Urinary bladder (tissue), 4 donors: ENCODE measurements around the gene MLLT6. TPM values are rescaled to one million over a fixed set of nuclear protein-coding genes. Genes with fewer than 3 reads are reported as not detected.

Source experiments
- DNase-seq: peaks from one replicate; pipeline ENCODE4 v3.0.0-alpha.2; 2015; ENCODE audit errors: extremely low spot score
- H3K27ac ChIP-seq: one replicate; pipeline ENCODE4 v1.5.1; 2013; ENCODE audit warnings: low read depth, mild to moderate bottlenecking, moderate library complexity
- H3K36me3 ChIP-seq: one replicate; pipeline ENCODE4 v1.6.1; 2013; ENCODE audit warnings: mild to moderate bottlenecking, moderate library complexity; ENCODE audit not compliant: insufficient read depth
- H3K4me1 ChIP-seq: one replicate; pipeline ENCODE4 v1.6.1; 2013; ENCODE audit warnings: mild to moderate bottlenecking, moderate library complexity; ENCODE audit not compliant: insufficient read depth
- H3K4me3 ChIP-seq: one replicate; pipeline ENCODE4 v1.5.1; 2013; ENCODE audit warnings: low read depth, low read length
- WGBS: extraction: QIAGEN DNeasy Blood & Tissue Kit; methylation state at CpG from one replicate; pipeline ENCODE4 v1.1.7; 2013; 5-methylcytosine and 5-hydroxymethylcytosine counted together
- polyA plus RNA-seq: library from polyadenylated mRNA; stranded (reverse); fragments of 200-250 nt; gene quantifications from one replicate; pipeline ENCODE4 v1.2.3, GENCODE V29; 2013
- total RNA-seq: library from RNA; depleted of rRNA; stranded (reverse); fragments of >200 nt; gene quantifications from one replicate; pipeline ENCODE4 v1.2.3, GENCODE V29; 2014
- donor health status: healthy with polysubstance abuse.
- donor health status: healthy.

The MLLT6 gene
- total RNA-seq, result 38.5 TPM
- polyA plus RNA-seq, result 67.8 TPM

DNA sequence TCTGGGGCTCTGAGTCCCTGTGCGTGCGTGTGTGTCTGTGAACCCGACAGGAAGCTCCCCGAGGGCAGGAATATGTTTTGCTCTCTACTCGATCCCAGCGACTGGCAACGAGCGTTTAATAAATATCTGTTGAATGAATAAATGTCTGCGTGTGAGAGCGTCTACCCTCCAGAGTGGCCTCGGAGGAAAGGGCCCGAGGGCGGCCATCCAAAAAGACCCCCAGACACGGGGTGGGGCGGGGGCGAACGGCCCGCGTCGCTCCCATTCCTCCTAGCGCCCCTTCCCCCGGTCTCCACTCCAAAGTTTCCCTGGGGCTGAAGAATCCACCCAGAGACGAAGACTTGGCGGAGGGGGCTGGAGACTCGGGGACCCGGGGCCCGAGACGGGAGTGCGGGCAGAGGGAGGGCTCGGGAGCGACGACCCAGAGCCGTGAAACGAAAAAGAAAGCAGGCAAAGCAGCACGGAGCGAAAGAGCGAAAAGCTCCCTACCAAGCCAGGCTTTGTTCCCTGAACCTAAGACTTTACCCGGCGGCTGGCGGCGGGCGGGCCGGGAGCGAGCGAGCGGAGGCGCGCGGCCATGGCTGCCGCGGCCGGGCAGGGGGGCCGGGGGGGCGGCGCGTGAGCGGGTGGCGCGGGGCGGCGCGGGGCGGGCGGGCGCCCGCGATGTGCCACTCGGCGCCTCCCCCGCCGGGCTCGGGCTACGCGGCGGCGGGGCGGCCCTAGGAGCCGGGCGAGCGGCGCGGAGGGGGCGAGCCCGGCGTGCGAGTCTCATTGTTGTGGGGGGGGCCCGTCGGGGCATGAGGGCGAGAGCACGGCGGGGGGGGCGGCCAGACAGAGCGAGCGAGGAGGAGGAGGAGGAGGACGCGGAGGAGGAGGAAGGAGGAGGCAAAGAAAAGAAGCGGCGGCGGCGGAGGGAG is at the start of gene MLLT6:
Gene MLLT6 (plus strand): TSS at position 668 of the 917 bp plus-strand sequence. CDS start 360 bp downstream, outside the sequence.
- H3K4me3 ChIP-seq, result peak within 1 kb of the TSS; percentile 91
- H3K4me1 ChIP-seq, result no peaks in the 10 kb centered on the region
- no peak for DNase-seq
- WGBS, result under 1% methylated on average over 96 of the region's 100 CpGs
- no peaks in the 10 kb centered on the region for H3K36me3 ChIP-seq
- H3K27ac ChIP-seq, result peak within 1 kb of the TSS; percentile 91

DNA sequence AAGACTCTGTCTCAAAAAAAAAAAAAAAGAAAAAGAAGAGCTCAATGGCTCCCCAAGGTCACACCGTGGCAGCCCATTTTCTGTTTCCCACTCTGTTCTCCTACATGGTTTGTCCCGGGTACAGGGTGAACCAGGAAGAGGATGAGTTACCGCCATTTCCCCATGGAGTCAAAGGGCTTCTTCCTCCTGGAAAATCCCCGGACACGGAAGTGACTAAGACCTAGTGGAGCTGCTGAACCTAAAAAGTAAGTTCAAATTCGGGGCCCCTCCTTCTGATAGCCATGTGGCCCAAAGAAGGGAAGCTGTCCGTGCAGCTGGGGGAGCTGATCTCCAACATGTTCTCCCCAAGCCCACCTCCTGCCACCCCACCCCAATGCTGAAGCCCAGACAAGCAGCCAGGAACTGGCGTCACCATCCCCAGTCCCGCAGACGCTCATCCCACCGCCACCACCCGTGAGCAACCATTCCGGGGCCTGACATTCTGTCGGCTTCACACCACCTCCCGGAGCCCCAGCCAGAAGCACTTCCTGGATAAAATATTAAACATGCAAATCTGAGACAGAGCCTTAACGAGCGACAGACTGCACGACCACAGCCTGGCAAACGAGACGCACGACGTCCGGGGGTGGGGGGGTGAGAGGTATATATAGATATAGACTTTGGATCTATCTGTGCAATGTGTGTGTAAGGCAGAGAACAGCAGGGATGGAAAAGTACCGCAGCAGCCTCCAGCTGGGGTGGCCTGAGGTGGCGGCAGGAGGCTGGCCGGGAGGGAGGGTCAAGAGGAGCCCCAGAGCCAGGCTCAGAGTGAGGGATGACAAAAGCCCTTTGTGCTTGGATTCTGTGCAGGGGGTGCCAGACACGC is 47.9 kb upstream of the MLLT6 start:
- WGBS, result 54% methylated on average over 27 of the region's 27 CpGs
- no peaks in the 10 kb centered on the region for H3K4me1 ChIP-seq
- H3K4me3 ChIP-seq, result no peak overlapping the region
- DNase-seq, result no peak
- no peak overlapping the region for H3K27ac ChIP-seq
- H3K36me3 ChIP-seq, result no peaks in the 10 kb centered on the region

DNA sequence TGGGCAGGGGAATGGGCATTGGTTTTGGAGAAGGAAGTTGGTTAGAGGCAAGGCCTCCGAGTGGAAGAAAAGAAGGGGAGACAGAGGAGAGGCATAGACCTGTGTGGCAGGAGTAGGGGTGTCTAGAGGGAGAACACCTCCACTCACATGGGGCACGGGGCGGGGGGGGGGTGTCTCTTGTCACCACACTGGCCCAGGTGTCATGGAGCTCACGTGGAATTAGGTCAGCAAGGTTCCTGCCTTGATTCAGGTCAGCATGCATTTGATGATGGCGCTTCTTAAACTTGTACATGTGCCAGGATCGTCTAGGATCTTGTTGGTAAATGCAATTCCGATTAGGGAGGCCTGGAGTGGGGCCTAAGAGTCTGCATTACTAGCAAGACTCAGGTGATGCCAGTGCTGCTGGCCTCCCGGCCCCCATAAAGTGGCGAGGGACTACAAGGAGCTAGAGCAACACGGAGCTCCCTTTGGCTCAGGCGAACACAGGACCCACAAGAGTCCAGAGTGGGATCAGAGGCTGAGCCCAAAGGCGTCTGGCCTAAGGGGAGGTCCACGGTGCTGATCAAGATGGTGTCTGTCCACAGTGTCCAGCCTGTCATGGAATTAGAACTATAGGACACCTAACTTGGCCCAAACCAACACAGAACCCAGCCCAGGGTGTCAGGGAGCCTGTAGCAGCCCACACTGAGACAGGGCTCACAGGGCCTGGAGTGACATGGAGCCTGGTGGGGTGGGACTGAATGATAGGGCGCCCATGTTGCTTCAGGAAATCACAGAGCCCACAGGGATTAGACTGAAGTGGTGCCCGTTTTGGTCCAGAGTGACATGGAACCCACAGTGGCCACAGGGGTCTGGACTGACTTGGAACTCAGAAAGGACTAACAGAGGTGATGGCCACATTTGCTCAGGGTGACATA is 47.0 kb upstream of the MLLT6 start:
- Histone ChIP-seq H3K4me3 (no peak overlapping the region), H3K36me3 (no peaks in the 10 kb centered on the region), H3K27ac (no peak overlapping the region), H3K4me1 (no peaks in the 10 kb centered on the region)
- 79% methylated on average over 15 of the region's 15 CpGs for WGBS
- DNase-seq, result no peak

DNA sequence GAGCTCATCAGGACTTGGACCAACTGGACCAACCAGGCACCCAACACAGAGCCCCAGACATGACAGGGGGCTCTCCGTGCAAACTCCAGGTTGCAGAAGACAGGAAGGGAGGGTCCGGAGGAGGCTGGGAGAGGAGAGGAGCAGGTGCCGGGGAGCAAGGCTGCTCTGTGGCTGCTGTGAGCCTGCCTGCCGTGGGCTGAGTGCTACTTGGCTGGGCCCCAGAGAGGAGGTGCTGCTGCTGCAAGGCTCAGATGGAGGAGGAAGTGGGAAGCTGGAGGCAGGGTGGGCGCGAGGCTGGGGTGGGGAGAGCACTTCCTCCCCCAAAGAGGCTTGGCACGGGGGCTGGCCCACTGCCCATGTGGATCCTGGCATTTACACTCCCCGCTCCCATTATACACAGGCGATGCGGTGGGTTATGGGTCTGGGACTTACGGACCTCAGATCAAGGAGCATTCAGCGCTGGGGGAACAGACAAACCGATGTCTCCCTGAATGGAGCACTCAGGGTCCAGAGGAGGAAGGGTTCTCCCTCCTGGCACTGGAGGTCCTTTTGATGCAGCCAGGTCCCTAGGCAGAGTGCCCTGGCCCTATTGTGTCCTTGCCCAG is 46.2 kb upstream of the MLLT6 start:
- WGBS, result 49% methylated on average over 13 of the region's 13 CpGs
- no peak for DNase-seq
- H3K27ac ChIP-seq, result no peak overlapping the region
- H3K4me3 ChIP-seq, result no peak overlapping the region
- H3K36me3 ChIP-seq, result no peaks in the 10 kb centered on the region
- no peaks in the 10 kb centered on the region for H3K4me1 ChIP-seq

DNA sequence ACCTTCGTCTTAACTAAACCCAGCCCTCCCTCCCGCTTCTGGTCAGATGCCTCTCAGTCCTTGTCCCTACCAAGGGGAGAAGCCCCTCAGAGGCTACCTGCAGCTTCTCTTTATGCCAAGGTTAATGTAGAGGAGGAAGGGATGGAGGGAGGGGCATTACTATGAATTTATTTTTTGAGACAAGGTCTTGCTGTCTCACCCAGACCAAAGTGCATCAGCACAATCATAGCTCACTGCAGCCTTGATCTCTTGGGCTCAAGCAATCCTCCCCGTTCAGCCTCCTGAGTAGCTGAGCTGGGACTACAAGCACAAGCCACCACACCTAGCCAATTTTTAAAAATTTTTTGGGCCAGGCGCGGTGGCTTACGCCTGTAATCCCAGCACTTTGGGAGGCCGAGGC is 45.7 kb upstream of the MLLT6 start:
- no peak for DNase-seq
- no peak overlapping the region for H3K27ac ChIP-seq
- H3K4me1 ChIP-seq, result no peaks in the 10 kb centered on the region
- H3K4me3 ChIP-seq, result no peak overlapping the region
- 85% methylated on average over 7 of the region's 7 CpGs for WGBS
- no peaks in the 10 kb centered on the region for H3K36me3 ChIP-seq

GRCh38 chr17:38660097-38661025 is 44.7 kb upstream of the MLLT6 start:
- DNase-seq, result no peak
- Histone ChIP-seq H3K4me1 (no peaks in the 10 kb centered on the region), H3K36me3 (no peaks in the 10 kb centered on the region), H3K27ac (no peak overlapping the region), H3K4me3 (no peak overlapping the region)
- WGBS, result 75% methylated on average over 16 of the region's 16 CpGs

DNA sequence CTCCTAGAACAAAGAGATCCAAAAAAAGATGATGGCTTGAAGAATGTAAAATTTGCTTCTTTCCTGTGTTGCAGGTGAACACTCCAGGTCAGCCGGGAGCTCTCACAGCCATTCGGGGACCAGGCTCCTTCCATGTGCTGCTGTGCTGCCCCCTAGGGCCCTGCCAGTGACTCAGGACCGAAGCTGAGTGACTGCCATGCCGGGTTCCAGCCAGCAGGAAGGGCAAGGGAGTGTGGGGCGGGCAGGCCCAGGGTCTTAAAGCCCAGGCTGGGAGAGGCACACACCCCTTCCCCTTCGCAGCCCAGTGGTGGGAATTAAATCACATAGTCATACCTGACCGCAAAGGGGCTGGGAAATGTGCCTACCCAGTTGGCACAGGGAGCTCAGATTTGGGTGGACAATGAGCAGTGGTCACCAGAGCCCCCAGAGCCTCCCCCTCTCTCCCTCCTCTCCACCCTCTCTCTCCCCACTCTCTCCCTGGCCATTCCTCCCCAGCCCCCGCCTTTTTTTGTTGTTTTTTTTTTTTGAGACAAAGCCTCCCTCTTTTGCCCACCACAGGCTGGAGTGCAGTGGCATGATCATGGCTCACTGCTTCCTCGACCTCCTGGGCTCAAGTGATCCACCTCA is 41.8 kb upstream of the MLLT6 start:
- H3K4me1 ChIP-seq, result no peaks in the 10 kb centered on the region
- 22% methylated on average over 9 of the region's 9 CpGs for WGBS
- no peak for DNase-seq
- H3K27ac ChIP-seq, result no peak overlapping the region
- no peak overlapping the region for H3K4me3 ChIP-seq
- no peaks in the 10 kb centered on the region for H3K36me3 ChIP-seq

DNA sequence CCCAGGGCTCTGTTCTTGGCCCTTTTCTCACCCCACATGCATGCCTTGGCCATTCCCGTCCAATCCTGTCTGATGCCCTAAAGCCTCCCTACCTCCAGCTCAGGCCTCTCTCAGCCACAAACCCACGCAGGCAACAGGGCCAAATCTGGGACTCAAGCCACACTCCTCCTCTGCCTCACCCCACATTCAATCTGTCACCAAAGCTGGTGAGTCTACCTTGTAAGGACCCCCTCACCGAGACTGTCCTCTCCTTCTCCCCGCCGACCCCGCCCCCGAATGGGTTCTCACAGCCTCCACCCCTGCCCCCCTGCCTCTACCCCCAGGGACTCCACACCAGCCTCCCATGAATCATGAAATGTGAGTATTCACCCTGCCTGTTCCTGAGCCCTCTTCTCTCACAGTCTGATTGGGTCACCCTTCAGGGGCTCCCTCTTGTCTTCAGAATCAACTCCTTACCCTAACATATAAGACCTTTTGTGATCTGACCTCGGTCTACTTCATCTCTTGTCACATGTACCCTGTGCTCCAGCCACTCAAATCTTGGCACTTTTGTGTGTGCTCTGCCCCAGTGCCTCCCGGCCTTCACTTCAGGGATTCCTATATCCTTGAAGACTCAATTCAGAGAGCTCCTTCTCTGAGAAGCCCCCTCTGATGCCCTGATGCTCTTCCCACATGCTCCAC is 41.0 kb upstream of the MLLT6 start:
- H3K4me1 ChIP-seq, result no peaks in the 10 kb centered on the region
- H3K27ac ChIP-seq, result no peak overlapping the region
- H3K4me3 ChIP-seq, result no peak overlapping the region
- no peaks in the 10 kb centered on the region for H3K36me3 ChIP-seq
- WGBS, result 81% methylated on average over 9 of the region's 9 CpGs
- no peak for DNase-seq

GRCh38 chr17:38667099-38667786 is 37.8 kb upstream of the MLLT6 start:
- no peak for DNase-seq
- no peaks in the 10 kb centered on the region for H3K36me3 ChIP-seq
- H3K4me3 ChIP-seq, result no peak overlapping the region
- 39% methylated on average over 7 of the region's 7 CpGs for WGBS
- H3K27ac ChIP-seq, result no peak overlapping the region
- no peaks in the 10 kb centered on the region for H3K4me1 ChIP-seq

DNA sequence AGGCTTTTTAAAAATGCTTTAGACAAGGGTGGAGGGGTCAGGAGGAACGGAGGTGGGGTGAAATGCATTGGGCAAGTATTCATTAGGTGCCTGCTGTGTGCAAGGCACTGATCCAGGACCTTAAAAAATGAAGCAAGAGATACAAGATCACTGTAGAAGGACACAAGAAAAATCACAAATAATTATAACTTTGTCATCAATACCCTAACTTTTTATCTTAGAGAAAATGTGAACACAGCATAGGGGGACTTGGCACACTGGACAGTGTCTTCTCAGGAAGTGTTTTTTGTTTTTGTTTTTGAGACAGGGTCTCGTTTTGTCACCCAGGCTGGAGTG is 37.3 kb upstream of the MLLT6 start:
- H3K4me1 ChIP-seq, result no peaks in the 10 kb centered on the region
- no peaks in the 10 kb centered on the region for H3K36me3 ChIP-seq
- H3K27ac ChIP-seq, result no peak overlapping the region
- WGBS, result 39% methylated on average over 2 of the region's 2 CpGs
- H3K4me3 ChIP-seq, result no peak overlapping the region
- DNase-seq, result no peak

GRCh38 chr17:38669520-38669919 is 35.6 kb upstream of the MLLT6 start:
- no peak for DNase-seq
- no peak overlapping the region for H3K27ac ChIP-seq
- WGBS, result 15% methylated on average over 6 of the region's 6 CpGs

More at GRCh38 chr17:38669520-38669919, 35.6 kb upstream of the MLLT6 start:
- H3K4me1 ChIP-seq, result peaks cover 4% of the 10 kb centered on the region
- H3K36me3 ChIP-seq, result no peaks in the 10 kb centered on the region
- no peak overlapping the region for H3K4me3 ChIP-seq
